ENCODE data around the gene NECAB3. TPM values are rescaled to one million over a fixed set of nuclear protein-coding genes. Genes with fewer than 3 reads are reported as not detected.
"Not testable (repeated sequence)": the region's sequence is repeated elsewhere in the genome, so short reads cannot be mapped to it uniquely, and the experiment has no call there.

The NECAB3 gene
- total RNA-seq, 2 donors from 2014 or later = 38.5 to 54.1 TPM

- no peak for ATAC-seq
- intact Hi-C loops (cut with DNase I, micrococcal nuclease) = no loop called here
- peak in 1 of 2 donors; percentile 4 for DNase-seq
These were observed 18.0 kb downstream of the NECAB3 start for GRCh38 chr20:33656010-33656782.

GRCh38 chr20:33655164-33655563, 19.1 kb downstream of the NECAB3 start:
- intact Hi-C loops (cut with DNase I, micrococcal nuclease) = no loop called here
- peak in 1 of 2 donors; percentile 19 for DNase-seq
- no peak for ATAC-seq

- ATAC-seq (peak; percentile 3), DNase-seq (peak in 1 of 2 donors; percentile 12)
- intact Hi-C loops (cut with DNase I, micrococcal nuclease) = no loop called here
These were observed 19.5 kb downstream of the NECAB3 start for GRCh38 chr20:33654680-33655161.

GRCh38 chr20:33653900-33654596, 20.2 kb downstream of the NECAB3 start:
- peak; percentile 76 for ATAC-seq
- peak; percentile 91 to 92 for DNase-seq
- intact Hi-C loops (cut with DNase I, micrococcal nuclease) = no loop called here

- intact Hi-C loops (cut with DNase I, micrococcal nuclease) = no loop called here
- peak; percentile 60 to 68 for DNase-seq
- peak; percentile 49 for ATAC-seq
These were observed 20.9 kb downstream of the NECAB3 start for GRCh38 chr20:33653218-33653899.

GRCh38 chr20:33651562-33652048, 22.6 kb downstream of the NECAB3 start:
- intact Hi-C loops (cut with DNase I, micrococcal nuclease) = no loop called here
- DNase-seq = peak in 1 of 2 donors; percentile 23
- no peak for ATAC-seq

- DNase-seq = peak in 1 of 2 donors; percentile 64
- intact Hi-C loops (cut with DNase I, micrococcal nuclease) = no loop called here
These were observed 23.3 kb downstream of the NECAB3 start for GRCh38 chr20:33650753-33651561.

GRCh38 chr20:33650111-33650752, 24.0 kb downstream of the NECAB3 start:
- ATAC-seq = no peak
- intact Hi-C loops (cut with DNase I, micrococcal nuclease) = no loop called here
- peak in 1 of 2 donors; percentile 24 for DNase-seq

More at GRCh38 chr20:33650753-33651561, 23.3 kb downstream of the NECAB3 start:
- ATAC-seq = peak; percentile 31

GRCh38 chr20:33649201-33649681, 25.0 kb downstream of the NECAB3 start:
- ATAC-seq (no peak), DNase-seq (peak in 1 of 2 donors; percentile 30)

GRCh38 chr20:33648396-33649004, 25.7 kb downstream of the NECAB3 start:
- ATAC-seq = no peak
- no peak for DNase-seq
- intact Hi-C loops (cut with DNase I, micrococcal nuclease) = loop anchor here in 1 of 2 donors (5.0 kb wide), 1 partner anchor 186 kb away; no protein-coding TSS in a partner anchor

More at GRCh38 chr20:33649201-33649681, 25.0 kb downstream of the NECAB3 start:
- intact Hi-C loops (cut with DNase I, micrococcal nuclease) = loop anchor here in 1 of 2 donors (5.0 kb wide), 1 partner anchor 187 kb away; no protein-coding TSS in a partner anchor

GRCh38 chr20:33647603-33648395, 26.4 kb downstream of the NECAB3 start:
- DNase-seq = no peak
- intact Hi-C loops (cut with DNase I, micrococcal nuclease) = loop anchor here in 1 of 2 donors (5.0 kb wide), 1 partner anchor 185 kb away; no protein-coding TSS in a partner anchor
- ATAC-seq = no peak

- intact Hi-C loops (cut with DNase I, micrococcal nuclease) = loop anchor here in 1 of 2 donors (5.0 kb wide), 1 partner anchor 185 kb away; no protein-coding TSS in a partner anchor
- ATAC-seq = not testable (repeated sequence)
These were observed 27.1 kb downstream of the NECAB3 start for GRCh38 chr20:33646959-33647602.

GRCh38 chr20:33646191-33646590, 28.0 kb downstream of the NECAB3 start:
- intact Hi-C loops (cut with DNase I, micrococcal nuclease) = loop anchor here in 1 of 2 donors (5.0 kb wide), 1 partner anchor 184 kb away; no protein-coding TSS in a partner anchor
- ATAC-seq = no peak
- no peak for DNase-seq

More at GRCh38 chr20:33646959-33647602, 27.1 kb downstream of the NECAB3 start:
- not testable (repeated sequence) for DNase-seq

- no peak for ATAC-seq
- intact Hi-C loops (cut with DNase I, micrococcal nuclease) = loop anchor here in 1 of 2 donors (5.0 kb wide), 1 partner anchor 183 kb away; no protein-coding TSS in a partner anchor
- no peak for DNase-seq
These were observed 28.8 kb downstream of the NECAB3 start for GRCh38 chr20:33645396-33645795.

GRCh38 chr20:33645072-33645358, 29.2 kb downstream of the NECAB3 start:
- DNase-seq = no peak
- ATAC-seq = peak; percentile 15
- intact Hi-C loops (cut with DNase I, micrococcal nuclease) = loop anchor here in 1 of 2 donors (5.0 kb wide), 1 partner anchor 183 kb away; no protein-coding TSS in a partner anchor

Data from left colon (tissue), 2 donors.